Measurements from ENCODE around the gene ABCB11.
"Not testable (repeated sequence)": the region's sequence is repeated elsewhere in the genome, so short reads cannot be mapped to it uniquely, and the experiment has no call there.

ABCB11 gene

DNA sequence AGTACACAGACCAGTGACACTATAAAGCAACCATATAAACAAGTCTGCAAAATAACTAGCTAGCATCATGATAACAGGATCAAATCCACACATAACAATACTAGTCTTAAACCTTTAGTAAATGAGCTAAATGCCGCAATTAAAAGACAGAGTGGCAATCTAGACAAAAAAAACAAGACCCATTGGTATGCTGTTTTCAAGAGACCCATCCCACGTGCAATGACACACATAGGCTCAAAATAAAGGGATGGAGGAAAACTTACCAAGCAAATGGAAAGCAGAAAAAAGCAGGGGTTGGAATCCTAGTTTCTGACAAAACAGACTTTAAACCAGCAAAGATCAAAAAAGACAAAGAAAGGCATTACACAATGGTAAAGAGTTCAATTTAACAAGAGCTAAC, 23.5 kb upstream of the ABCB11 start:
- H3K27me3 Mint-ChIP-seq; H3K9me3 Mint-ChIP-seq (ENCODE audit: low read depth); H3K27ac Mint-ChIP-seq; H3K36me3 Mint-ChIP-seq; H3K4me3 Mint-ChIP-seq; H3K4me1 Mint-ChIP-seq (ENCODE audit: low read depth): not testable (repeated sequence)

DNA sequence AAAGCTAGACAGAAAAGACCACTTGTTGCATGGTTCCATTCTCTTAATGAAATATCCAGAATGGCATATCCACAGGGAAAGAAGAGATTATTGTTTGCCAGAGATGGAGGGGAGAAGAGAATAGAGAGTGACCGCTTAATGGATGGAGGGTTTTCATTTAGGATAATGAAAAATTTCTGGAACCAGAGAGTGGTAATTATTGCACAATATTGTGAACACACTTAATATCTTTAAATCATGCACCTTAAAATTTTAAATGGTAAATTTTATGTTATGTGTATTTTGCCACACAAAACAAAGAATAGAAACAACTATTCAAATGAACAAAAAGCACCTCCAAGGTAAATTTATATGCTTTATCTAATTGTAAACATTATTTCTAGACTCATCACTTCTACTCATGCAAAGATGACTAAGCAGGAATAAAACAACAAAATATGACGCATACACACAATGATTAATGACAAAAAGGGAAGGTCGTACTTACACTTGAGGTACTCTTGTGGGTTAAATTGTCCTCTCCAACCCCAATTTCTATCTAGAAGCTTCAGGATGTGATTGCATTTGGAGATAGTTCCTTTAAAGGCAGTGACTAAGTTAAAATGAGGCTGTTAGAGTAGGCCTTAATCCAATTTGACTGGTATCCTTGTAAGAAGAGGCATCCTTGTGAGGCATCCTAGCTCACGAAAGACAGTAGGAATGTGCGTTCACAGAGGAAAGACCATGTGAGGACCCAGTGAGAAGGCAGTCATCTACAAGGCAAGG, 19.5 kb upstream of the ABCB11 start:
- peaks cover 4% of the 10 kb centered on the region for H3K36me3 Mint-ChIP-seq
- no peaks in the 10 kb centered on the region for H3K4me1 Mint-ChIP-seq (ENCODE audit: low read depth)

DNA sequence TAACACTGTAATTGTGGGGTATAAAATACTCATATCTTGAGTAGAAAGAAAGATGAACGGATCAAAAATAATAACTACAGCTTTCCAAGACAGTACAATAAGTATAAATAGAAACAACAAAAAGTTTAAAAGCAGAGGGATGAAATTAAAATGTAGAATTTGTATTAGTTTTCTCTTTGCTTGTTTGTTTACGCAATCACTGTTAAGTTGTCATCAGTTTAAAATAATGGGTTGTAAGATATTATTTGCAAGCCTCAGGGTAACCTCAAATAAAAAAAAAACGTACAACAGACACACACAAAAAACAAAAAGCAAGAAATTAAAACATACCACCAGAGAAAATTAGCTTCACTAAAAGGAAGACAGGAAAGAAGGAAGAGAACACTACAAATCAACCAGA, 18.0 kb upstream of the ABCB11 start:
- Mint-ChIP-seq H3K4me3 (no peak overlapping the region), H3K9me3 (ENCODE audit: low read depth) (no peaks in the 10 kb centered on the region)

More for the DNA sequence above, 19.5 kb upstream of the ABCB11 start:
- Mint-ChIP-seq H3K4me3 (no peak overlapping the region), H3K27ac (no peak overlapping the region), H3K27me3 (no peaks in the 10 kb centered on the region), H3K9me3 (ENCODE audit: low read depth) (peaks cover 5% of the 10 kb centered on the region)

DNA sequence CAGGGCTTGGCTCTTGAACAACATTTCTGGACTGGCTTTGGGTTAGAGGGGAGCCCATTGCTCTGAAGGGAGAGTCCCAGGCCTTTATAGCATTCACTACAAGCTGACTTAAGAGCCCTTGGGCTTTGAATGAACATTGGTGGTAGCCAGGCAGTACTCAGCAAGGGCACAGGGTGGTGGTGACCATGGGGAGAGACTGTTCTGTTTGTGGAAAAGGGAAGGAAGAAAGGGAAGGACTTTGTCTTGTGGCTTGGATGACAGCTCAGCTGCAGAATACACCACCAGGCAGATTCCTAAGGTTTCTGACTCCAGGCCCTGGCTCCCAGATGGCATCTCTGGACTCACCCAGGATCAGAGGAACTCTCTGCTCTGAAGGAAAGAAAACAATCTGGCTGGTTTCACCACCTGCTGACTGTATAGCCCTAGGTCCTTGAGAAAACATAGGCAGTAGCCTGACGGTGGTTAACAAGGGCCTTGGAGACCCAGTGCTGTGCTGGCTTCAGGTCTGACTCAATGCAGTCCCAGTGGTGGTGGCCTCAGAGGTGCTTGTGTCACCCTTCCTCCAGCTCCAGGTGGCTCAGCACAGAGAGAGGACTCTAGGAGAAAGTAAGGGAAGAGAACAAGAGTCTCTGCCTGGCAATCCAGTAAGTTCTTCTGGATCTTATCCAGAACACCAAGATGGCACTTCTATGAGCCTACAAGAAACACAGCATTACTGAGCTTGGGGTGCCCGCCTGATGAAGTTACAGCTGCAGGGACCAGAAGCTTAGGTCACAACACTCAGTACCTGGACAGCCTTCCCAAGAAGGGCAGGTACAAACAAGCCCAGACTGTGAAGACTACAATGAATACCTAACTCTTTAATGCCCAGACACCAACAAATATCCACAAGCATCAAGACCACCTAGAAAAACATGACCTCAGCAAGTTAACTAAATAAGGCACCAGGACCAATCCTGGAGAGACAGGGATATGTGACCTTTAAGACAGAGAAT, 16.4 kb upstream of the ABCB11 start:
- H3K4me1 Mint-ChIP-seq (ENCODE audit: low read depth): no peaks in the 10 kb centered on the region
- H3K9me3 Mint-ChIP-seq (ENCODE audit: low read depth): peaks cover 11% of the 10 kb centered on the region
- H3K27me3 Mint-ChIP-seq: no peaks in the 10 kb centered on the region
- H3K36me3 Mint-ChIP-seq: peaks cover 12% of the 10 kb centered on the region
- no peak overlapping the region for H3K27ac Mint-ChIP-seq
- H3K4me3 Mint-ChIP-seq: no peak overlapping the region

More for the DNA sequence above, 18.0 kb upstream of the ABCB11 start:
- Mint-ChIP-seq H3K27ac (no peak overlapping the region), H3K36me3 (peaks cover 5% of the 10 kb centered on the region), H3K4me1 (ENCODE audit: low read depth) (no peaks in the 10 kb centered on the region), H3K27me3 (no peaks in the 10 kb centered on the region)

DNA sequence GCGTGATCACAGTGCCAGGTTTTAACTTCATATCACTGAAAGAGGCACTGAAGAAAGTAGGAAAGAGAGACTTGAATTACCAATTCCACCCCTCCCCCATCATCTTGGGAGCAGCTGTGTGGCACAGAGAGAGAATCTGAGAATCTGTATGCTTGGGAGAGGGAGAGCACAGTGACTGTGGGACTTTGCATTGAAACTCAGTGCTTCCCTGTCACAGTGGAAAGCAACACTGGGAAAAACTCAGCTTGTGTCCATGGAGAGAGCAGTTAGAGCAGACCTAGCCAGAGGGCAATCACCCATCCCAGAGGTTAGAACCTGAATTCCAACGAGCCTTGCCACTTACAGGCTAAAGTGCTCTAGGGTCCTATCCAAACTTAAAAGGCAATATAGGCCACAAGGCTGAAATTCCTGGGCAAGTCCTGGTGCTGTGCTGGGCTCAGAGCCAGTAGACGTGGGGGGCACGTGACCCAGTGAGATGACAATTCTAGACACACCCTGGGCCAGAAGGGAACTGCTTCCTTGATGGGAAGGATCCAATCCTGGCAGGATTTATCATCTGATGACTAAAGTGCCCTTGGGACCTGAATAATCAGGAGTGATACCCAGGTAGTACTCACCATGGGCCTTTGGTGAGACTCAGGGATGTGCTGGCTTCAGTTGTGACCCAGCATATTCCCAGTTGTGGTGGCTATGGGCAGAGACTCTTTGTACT, 15.5 kb upstream of the ABCB11 start:
- Mint-ChIP-seq H3K36me3 (peaks cover 20% of the 10 kb centered on the region), H3K9me3 (ENCODE audit: low read depth) (peaks cover 18% of the 10 kb centered on the region), H3K27ac (no peak overlapping the region), H3K4me1 (ENCODE audit: low read depth) (no peaks in the 10 kb centered on the region), H3K4me3 (no peak overlapping the region), H3K27me3 (no peaks in the 10 kb centered on the region)

DNA sequence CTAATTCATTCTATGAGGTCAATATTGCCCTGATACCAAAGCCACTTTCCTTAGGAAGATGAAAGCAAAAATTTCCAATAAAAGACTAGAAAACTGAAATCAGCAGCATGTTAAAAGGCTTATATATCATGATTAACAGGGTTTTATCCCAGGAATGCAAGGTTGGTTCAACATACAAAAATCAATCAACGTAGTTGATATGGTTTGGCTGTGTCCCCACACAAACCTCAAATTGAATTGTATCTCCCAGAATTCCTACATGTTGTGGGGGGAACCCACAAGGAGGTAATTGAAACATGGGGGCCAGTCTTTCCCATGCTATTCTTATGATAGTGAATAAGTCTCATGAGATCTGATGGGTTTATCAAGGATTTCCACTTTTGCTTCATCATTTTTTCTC, 11.7 kb upstream of the ABCB11 start:
- H3K9me3 Mint-ChIP-seq (ENCODE audit: low read depth): peaks cover 18% of the 10 kb centered on the region

DNA sequence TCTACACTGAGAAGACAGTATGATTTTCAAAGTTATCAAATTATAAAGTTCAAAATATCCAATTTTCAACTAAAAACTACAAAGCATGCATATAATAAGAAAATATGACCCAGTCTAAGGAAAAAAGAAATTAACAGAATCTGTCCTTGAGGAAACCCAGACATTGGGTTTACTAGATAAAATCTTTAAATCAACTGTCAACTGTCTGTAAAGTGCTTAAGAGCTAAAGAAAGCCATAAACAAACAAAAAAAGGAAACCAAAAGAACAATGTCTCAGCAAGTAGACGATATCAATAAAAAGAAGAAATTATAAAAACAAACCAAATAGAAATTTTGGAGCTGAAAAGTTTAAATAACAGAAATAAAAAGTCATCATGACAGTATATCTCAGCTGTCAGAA, 10.5 kb upstream of the ABCB11 start:
- Mint-ChIP-seq H3K4me1 (ENCODE audit: low read depth) (no peaks in the 10 kb centered on the region), H3K27ac (no peak overlapping the region), H3K36me3 (peaks cover 23% of the 10 kb centered on the region), H3K9me3 (ENCODE audit: low read depth) (peaks cover 18% of the 10 kb centered on the region), H3K27me3 (peaks cover 2% of the 10 kb centered on the region), H3K4me3 (no peak overlapping the region)

More for the DNA sequence above, 11.7 kb upstream of the ABCB11 start:
- Mint-ChIP-seq H3K27ac (no peak overlapping the region), H3K36me3 (peaks cover 23% of the 10 kb centered on the region), H3K4me1 (ENCODE audit: low read depth) (no peaks in the 10 kb centered on the region), H3K27me3 (peaks cover 2% of the 10 kb centered on the region), H3K4me3 (no peak overlapping the region)

DNA sequence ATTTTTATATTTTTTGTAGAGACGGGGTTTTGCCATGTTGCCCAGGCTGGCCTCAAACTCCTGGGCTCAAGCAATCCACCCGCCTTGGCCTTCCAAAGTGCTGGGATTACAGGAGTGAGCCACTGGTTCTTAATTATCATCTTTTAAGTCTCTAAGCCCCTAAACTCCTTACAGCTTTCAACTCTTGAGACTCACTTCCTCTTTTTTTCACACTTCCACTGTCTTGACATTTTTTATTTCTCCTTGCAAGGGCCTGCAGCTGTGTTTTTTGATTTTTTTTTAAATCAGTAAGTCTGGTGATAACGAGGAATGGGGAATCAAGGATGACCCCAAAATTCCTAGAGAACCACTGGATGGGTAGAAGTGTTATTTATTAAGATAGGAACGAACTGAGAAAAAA, 8.6 kb upstream of the ABCB11 start:
- no peaks in the 10 kb centered on the region for H3K4me1 Mint-ChIP-seq (ENCODE audit: low read depth)
- peaks cover 19% of the 10 kb centered on the region for H3K36me3 Mint-ChIP-seq
- H3K27ac Mint-ChIP-seq: no peak overlapping the region
- H3K27me3 Mint-ChIP-seq: peaks cover 2% of the 10 kb centered on the region
- no peak overlapping the region for H3K4me3 Mint-ChIP-seq
- H3K9me3 Mint-ChIP-seq (ENCODE audit: low read depth): peaks cover 21% of the 10 kb centered on the region

DNA sequence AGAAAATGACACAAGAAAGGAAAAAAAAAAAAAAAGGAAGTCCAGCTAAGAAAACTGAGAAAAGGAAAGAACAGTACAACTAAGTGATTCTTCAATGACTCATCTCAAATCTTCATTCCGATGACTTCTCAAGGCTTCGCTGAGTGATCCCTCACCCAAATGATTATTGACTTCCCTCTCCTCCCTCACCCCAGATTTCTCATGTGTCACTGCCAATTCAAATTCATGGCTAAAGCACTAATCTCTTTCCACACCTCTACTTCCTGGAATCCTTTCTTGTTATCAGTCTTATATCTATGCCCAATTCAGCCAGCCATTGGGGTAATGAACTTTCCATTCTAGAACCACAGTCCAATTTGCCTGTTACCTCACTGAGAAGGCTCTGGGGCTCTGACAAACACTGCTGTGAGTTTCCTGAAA, 7.2 kb upstream of the ABCB11 start:
- H3K36me3 Mint-ChIP-seq: peaks cover 14% of the 10 kb centered on the region
- peaks cover 2% of the 10 kb centered on the region for H3K27me3 Mint-ChIP-seq
- H3K4me3 Mint-ChIP-seq: no peak overlapping the region
- H3K27ac Mint-ChIP-seq: no peak overlapping the region
- peaks cover 4% of the 10 kb centered on the region for H3K4me1 Mint-ChIP-seq (ENCODE audit: low read depth)
- H3K9me3 Mint-ChIP-seq (ENCODE audit: low read depth): peaks cover 18% of the 10 kb centered on the region

DNA sequence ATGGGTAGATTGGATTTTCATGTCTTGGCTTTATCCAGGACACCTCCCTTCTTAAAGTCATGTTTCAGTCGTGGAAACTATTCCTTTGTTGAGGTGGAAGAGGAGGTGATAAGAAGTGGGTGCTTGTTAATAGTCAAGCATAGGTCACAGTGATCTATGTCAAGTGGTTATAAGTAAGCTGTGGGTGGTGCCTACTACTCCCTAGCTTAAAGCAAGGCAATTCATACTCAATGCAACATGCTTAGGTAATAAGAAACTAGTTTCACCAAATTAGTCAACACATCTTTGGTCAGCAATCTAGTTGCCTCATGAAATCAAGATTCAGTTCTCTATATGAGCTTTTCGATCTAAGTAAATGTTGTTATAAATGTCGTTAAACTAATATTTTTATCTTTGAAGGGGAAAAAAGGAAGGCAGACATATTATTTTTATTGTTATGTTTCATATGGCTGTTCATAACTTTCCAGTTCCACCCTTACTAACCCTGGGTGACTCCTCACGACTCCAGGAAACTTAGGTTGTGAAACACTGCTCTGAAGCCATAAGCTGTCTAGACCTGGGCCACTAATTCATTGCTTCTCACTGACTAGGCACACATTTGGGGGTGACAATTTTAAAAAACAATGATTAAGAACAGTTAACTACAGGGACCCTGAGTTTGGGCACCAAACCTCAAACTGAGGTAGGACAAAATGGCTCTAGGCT, 5.8 kb upstream of the ABCB11 start:
- H3K4me1 Mint-ChIP-seq (ENCODE audit: low read depth): peaks cover 4% of the 10 kb centered on the region
- H3K27ac Mint-ChIP-seq: no peak overlapping the region
- H3K4me3 Mint-ChIP-seq: no peak overlapping the region
- H3K27me3 Mint-ChIP-seq: peaks cover 2% of the 10 kb centered on the region
- peaks cover 3% of the 10 kb centered on the region for H3K9me3 Mint-ChIP-seq (ENCODE audit: low read depth)
- peaks cover 5% of the 10 kb centered on the region for H3K36me3 Mint-ChIP-seq

DNA sequence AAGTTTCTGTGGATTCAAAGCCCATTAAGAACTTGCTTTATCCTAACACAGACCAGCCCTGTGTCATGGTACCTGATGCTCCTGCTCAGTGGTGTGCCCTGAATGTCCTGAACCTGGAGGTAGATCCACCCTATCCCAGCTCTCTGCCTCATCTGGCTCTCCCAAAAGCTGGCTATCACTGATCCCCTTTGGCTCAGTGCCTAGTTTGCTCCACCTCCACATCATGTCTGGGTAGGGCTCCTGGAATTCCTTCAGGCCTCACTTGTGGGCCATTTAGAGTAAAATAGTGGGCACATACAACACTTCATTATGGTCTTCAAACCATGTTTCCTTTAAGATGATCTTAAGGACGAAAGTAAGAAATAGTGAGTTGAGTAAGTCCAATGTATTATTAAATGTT, 4.8 kb upstream of the ABCB11 start:
- H3K36me3 Mint-ChIP-seq: peaks cover 3% of the 10 kb centered on the region
- H3K27ac Mint-ChIP-seq: no peak overlapping the region
- peaks cover 2% of the 10 kb centered on the region for H3K27me3 Mint-ChIP-seq
- H3K4me1 Mint-ChIP-seq (ENCODE audit: low read depth): peaks cover 4% of the 10 kb centered on the region
- H3K4me3 Mint-ChIP-seq: no peak overlapping the region
- peaks cover 3% of the 10 kb centered on the region for H3K9me3 Mint-ChIP-seq (ENCODE audit: low read depth)

DNA sequence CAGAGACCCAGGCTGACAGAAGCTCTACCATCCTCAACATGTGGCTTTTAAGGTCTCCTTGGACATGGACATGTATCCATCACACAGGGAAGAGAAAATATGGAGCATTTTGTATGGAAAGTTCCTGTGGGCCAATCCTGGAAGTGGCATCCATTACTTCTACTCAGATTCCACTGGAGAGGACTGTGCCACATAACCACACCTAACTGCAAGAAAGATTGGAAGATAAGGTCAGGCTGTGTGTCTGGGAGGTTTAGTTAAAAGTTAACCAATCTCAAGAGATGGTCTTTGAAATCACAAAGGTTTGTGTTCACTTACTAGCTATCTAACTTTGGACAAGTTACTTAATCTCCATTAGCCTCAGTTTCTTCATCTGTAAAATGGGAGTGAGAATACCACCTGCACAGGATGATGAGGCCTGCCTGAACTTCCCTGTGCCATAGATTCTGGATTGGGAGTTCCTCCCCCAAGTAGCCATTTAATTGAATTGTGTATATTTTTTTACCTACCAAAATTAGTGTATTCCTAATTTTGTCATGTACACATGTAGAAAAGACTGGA, 3.9 kb upstream of the ABCB11 start:
- H3K9me3 Mint-ChIP-seq (ENCODE audit: low read depth): peaks cover 3% of the 10 kb centered on the region
- H3K4me1 Mint-ChIP-seq (ENCODE audit: low read depth): peaks cover 4% of the 10 kb centered on the region
- H3K4me3 Mint-ChIP-seq: no peak overlapping the region
- no peak overlapping the region for H3K27ac Mint-ChIP-seq
- peaks cover 4% of the 10 kb centered on the region for H3K36me3 Mint-ChIP-seq
- H3K27me3 Mint-ChIP-seq: peaks cover 2% of the 10 kb centered on the region

DNA sequence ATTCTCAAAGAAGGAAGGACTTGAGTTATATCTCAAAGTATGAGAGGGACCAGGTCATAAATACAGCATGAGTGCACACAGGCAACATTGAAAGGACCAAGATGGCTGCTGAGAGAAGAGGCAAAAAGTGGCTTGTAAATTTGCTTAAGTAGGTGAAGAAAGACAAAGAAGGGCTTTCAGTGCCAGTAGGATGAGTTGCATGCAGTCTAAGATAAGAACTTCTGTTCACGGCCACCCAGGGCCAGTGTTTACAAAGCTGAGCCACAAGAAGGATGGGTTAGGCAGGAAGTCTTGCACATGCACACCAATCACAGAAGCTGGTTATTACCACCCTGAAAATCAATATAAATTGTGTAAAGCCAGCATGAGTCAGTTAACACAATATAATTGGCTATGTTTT, 3.1 kb upstream of the ABCB11 start:
- Mint-ChIP-seq H3K4me3 (no peak overlapping the region), H3K36me3 (peaks cover 4% of the 10 kb centered on the region), H3K27ac (no peak overlapping the region), H3K9me3 (ENCODE audit: low read depth) (peaks cover 3% of the 10 kb centered on the region), H3K4me1 (ENCODE audit: low read depth) (peaks cover 4% of the 10 kb centered on the region), H3K27me3 (peaks cover 2% of the 10 kb centered on the region)

DNA sequence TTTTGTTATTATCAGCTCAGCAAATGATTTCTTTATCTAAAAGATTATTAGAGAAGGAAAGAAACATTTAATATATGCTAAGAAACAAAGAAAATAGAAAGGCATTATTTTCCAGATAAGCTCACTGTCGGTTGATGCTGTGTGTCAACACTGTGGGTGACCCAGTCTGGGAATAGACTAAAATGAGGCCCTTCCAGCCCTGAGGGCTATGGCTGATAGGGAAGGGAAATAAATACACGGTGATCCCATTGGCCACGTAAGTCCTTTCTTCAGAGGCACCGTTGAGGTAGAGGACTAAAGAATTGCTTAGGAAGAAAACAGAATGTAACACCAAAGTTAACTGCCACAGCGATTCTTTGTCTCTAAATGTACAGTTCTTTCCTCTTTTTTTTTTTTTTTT, 1.8 kb downstream of the ABCB11 start:
- Mint-ChIP-seq H3K9me3 (ENCODE audit: low read depth) (no peaks in the 10 kb centered on the region), H3K4me3 (no peak overlapping the region), H3K27ac (no peak overlapping the region), H3K27me3 (no peaks in the 10 kb centered on the region), H3K36me3 (peaks cover 2% of the 10 kb centered on the region), H3K4me1 (ENCODE audit: low read depth) (peaks cover 10% of the 10 kb centered on the region)

All from activated naive CD8-positive, alpha-beta T cell (primary cell).